ENCODE data around the gene IL22. TPM values are rescaled to one million over a fixed set of nuclear protein-coding genes. Genes with fewer than 3 reads are reported as not detected.

The IL22 gene
- total RNA-seq, 1 donor from 2014 or later = not detected

DNA sequence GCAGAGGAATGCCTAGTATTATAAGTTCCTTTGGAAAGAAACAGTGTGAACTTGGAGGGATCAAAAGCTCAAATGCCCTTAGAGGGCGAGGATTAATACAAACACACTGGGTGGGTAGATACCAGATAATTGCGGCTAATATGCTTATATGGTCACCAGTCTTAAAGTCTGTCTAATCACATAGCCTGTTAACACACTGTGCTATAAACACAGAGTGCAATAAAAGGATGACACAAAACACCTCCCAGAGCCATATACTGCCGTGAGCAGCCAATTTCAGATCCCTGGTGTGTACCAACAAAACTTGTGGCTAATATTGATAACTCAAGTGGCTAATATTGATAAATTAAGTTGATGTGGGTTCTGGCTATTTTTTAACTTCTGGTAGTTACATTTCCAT, 26.0 kb downstream of the IL22 start:
- H3K4me1 Mint-ChIP-seq (ENCODE audit: unreplicated experiment) = peaks cover 9% of the 10 kb centered on the region
- H3K36me3 Mint-ChIP-seq (ENCODE audit: low read depth, unreplicated experiment) = no peaks in the 10 kb centered on the region
- H3K9me3 Mint-ChIP-seq (ENCODE audit: unreplicated experiment) = no peaks in the 10 kb centered on the region
- H3K4me3 Mint-ChIP-seq (ENCODE audit: unreplicated experiment) = no peak overlapping the region
- TF ChIP-seq CTCF (IDR thresholded peaks at IDR 0.05; ENCODE audit: unreplicated experiment) = no peak
- DNase-seq (ENCODE audit: low spot score) = no peak
- H3K27ac Mint-ChIP-seq (ENCODE audit: unreplicated experiment) = no peak overlapping the region
- H3K27me3 Mint-ChIP-seq (ENCODE audit: unreplicated experiment) = peaks cover 2% of the 10 kb centered on the region

- Mint-ChIP-seq H3K4me3 (ENCODE audit: unreplicated experiment) (no peak within 1 kb of the TSS), H3K27me3 (ENCODE audit: unreplicated experiment) (peaks cover 2% of the 10 kb centered on the region), H3K9me3 (ENCODE audit: unreplicated experiment) (no peaks in the 10 kb centered on the region), H3K36me3 (ENCODE audit: low read depth, unreplicated experiment) (no peaks in the 10 kb centered on the region), H3K27ac (ENCODE audit: unreplicated experiment) (no peak within 1 kb of the TSS), H3K4me1 (ENCODE audit: unreplicated experiment) (peaks cover 11% of the 10 kb centered on the region)
- no peak for TF ChIP-seq CTCF (IDR thresholded peaks at IDR 0.05; ENCODE audit: unreplicated experiment)
- no peak for DNase-seq (ENCODE audit: low spot score)
These were observed 27.6 kb downstream of the IL22 start, which contains the start of gene IL26 for GRCh38 chr12:68225576-68226476. Gene IL26 (minus strand): TSS chr12:68225810. CDS start chr12:68225756, 54 bp downstream.

DNA sequence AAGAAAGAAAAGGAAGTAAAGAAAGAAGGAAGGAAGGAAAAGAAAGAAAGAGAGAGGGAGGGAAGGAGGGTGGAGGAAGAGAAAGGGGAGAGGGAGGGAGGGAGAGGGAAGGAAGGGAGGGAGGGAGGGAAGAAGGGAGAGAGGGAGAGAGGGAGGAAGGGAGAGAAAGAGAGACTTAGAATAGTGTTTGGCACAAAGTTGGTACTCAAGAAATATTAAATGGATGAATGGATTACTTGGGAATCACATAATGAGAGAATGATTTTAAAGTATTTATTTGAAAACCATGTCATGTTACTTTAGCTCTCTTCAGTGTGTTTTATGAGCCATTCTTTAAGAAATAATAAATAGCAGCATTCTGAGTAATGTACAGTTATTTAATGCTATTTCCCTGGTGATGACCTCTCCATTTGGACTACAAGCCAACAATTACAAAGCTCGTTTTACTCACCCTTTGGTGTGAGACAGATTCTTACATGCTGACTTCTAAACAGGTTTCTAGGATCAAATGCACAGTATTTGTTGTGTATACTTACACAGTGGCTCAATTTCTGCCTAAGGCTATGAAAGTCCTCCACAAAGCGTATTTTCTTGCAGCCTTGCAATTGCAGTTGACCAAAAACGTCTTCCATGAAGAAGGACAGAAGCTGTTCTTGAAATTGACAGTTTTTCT, 28.7 kb downstream of the IL22 start:
- no peaks in the 10 kb centered on the region for H3K9me3 Mint-ChIP-seq (ENCODE audit: unreplicated experiment)
- DNase-seq (ENCODE audit: low spot score) = no peak

GRCh38 chr12:68223067-68223747, 30.2 kb downstream of the IL22 start:
- peaks cover 11% of the 10 kb centered on the region for H3K4me1 Mint-ChIP-seq (ENCODE audit: unreplicated experiment)
- H3K36me3 Mint-ChIP-seq (ENCODE audit: low read depth, unreplicated experiment) = no peaks in the 10 kb centered on the region
- peak; percentile 71 for TF ChIP-seq CTCF (IDR thresholded peaks at IDR 0.05; ENCODE audit: unreplicated experiment)
- no peak overlapping the region for H3K27ac Mint-ChIP-seq (ENCODE audit: unreplicated experiment)
- DNase-seq (ENCODE audit: low spot score) = peak; percentile 77
- H3K9me3 Mint-ChIP-seq (ENCODE audit: unreplicated experiment) = no peaks in the 10 kb centered on the region
- H3K4me3 Mint-ChIP-seq (ENCODE audit: unreplicated experiment) = no peak overlapping the region
- no peaks in the 10 kb centered on the region for H3K27me3 Mint-ChIP-seq (ENCODE audit: unreplicated experiment)

More for the DNA sequence above, 28.7 kb downstream of the IL22 start:
- Mint-ChIP-seq H3K36me3 (ENCODE audit: low read depth, unreplicated experiment) (no peaks in the 10 kb centered on the region), H3K4me1 (ENCODE audit: unreplicated experiment) (peaks cover 11% of the 10 kb centered on the region), H3K27ac (ENCODE audit: unreplicated experiment) (no peak overlapping the region), H3K27me3 (ENCODE audit: unreplicated experiment) (no peaks in the 10 kb centered on the region), H3K4me3 (ENCODE audit: unreplicated experiment) (no peak overlapping the region)
- TF ChIP-seq CTCF (IDR thresholded peaks at IDR 0.05; ENCODE audit: unreplicated experiment) = no peak
